Type B pancreatic cell (in vitro differentiated cells): ENCODE data around the gene PHACTR1. TPM values are rescaled to one million over a fixed set of nuclear protein-coding genes. Genes with fewer than 3 reads are reported as not detected.
A peak's percentile ranks its signal among the peaks of the same experiment; 100 is the strongest.

Source experiments
- DNase-seq: peaks from one replicate; pipeline ENCODE4 v3.0.0; 2021; ENCODE audit warnings: mixed read lengths; ENCODE audit not compliant: unreplicated experiment; ENCODE audit errors: extremely low spot score
- H3K27ac Mint-ChIP-seq: 2 replicates; pipeline ENCODE4 v1.8.0; 2021; ENCODE audit warnings: mild to moderate bottlenecking, mixed read lengths
- H3K27me3 Mint-ChIP-seq: 2 replicates; pipeline ENCODE4 v1.8.0; 2021; ENCODE audit warnings: mixed read lengths
- H3K36me3 Mint-ChIP-seq: 2 replicates; pipeline ENCODE4 v1.8.0; 2021; ENCODE audit warnings: mixed read lengths
- H3K4me1 Mint-ChIP-seq: one replicate; pipeline ENCODE4 v1.8.0; 2021; ENCODE audit warnings: mixed read lengths; ENCODE audit not compliant: unreplicated experiment
- H3K4me3 Mint-ChIP-seq: 2 replicates; pipeline ENCODE4 v1.8.0; 2021; ENCODE audit warnings: mild to moderate bottlenecking, mixed read lengths
- H3K9me3 Mint-ChIP-seq: 2 replicates; pipeline ENCODE4 v1.8.0; 2021; ENCODE audit warnings: mixed read lengths
- CTCF ChIP-seq: fragments of 200-600 bp; sonication (generic); conservative IDR thresholded peaks from 2 replicates; pipeline ENCODE4 v1.5.0; 2021; ENCODE audit warnings: antibody characterized with exemption, mild to moderate bottlenecking
- total RNA-seq: library from RNA; stranded (reverse); gene quantifications from 2 replicates; pipeline ENCODE4 v1.2.1, GENCODE V29; 2021; ENCODE audit warnings: low replicate concordance

The PHACTR1 gene
- total RNA-seq, 1 donor from 2014 or later, result 12.3 TPM

- H3K27ac Mint-ChIP-seq, result peak overlapping the region; percentile 82
- peaks cover 11% of the 10 kb centered on the region for H3K4me1 Mint-ChIP-seq
- no peak for DNase-seq
- TF ChIP-seq CTCF, result no peak
- H3K36me3 Mint-ChIP-seq, result no peaks in the 10 kb centered on the region
- peak overlapping the region; percentile 16 for H3K4me3 Mint-ChIP-seq
- H3K27me3 Mint-ChIP-seq, result no peaks in the 10 kb centered on the region
- H3K9me3 Mint-ChIP-seq, result peaks cover 10% of the 10 kb centered on the region
These were observed 328.3 kb downstream of the PHACTR1 start for GRCh38 chr6:13044896-13045295.

DNA sequence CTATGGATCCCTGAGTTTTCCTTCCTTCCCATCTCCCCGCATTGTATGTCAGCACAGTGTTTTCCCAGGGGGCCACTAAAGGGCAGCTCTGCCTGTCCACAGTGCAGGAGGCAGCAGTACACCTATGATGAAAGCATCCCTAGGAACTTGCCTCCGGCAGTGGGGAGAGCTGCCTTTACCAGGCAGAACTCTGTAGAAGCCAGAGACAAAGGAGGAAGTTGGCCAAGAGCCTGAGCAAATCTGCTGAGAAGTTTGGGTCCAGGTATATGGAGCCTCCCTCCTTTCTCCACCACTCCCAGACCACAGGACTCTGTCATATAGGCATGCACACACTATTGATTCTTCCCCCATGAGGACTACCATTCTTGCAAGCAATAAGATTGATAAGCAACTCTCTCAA is 329.1 kb downstream of the PHACTR1 start:
- Mint-ChIP-seq H3K9me3 (peaks cover 10% of the 10 kb centered on the region), H3K27me3 (no peaks in the 10 kb centered on the region), H3K4me3 (no peak overlapping the region), H3K27ac (no peak overlapping the region), H3K4me1 (peaks cover 11% of the 10 kb centered on the region), H3K36me3 (no peaks in the 10 kb centered on the region)
- TF ChIP-seq CTCF, result no peak
- DNase-seq, result no peak

- peaks cover 11% of the 10 kb centered on the region for H3K4me1 Mint-ChIP-seq
- TF ChIP-seq CTCF, result no peak
- H3K36me3 Mint-ChIP-seq, result no peaks in the 10 kb centered on the region
- DNase-seq, result no peak
- no peaks in the 10 kb centered on the region for H3K27me3 Mint-ChIP-seq
- H3K4me3 Mint-ChIP-seq, result no peak overlapping the region
- no peak overlapping the region for H3K27ac Mint-ChIP-seq
- peaks cover 9% of the 10 kb centered on the region for H3K9me3 Mint-ChIP-seq
These were observed 329.5 kb downstream of the PHACTR1 start for GRCh38 chr6:13046084-13046483.

- TF ChIP-seq CTCF, result no peak
- peaks cover 4% of the 10 kb centered on the region for H3K27me3 Mint-ChIP-seq
- no peaks in the 10 kb centered on the region for H3K36me3 Mint-ChIP-seq
- H3K27ac Mint-ChIP-seq, result no peak overlapping the region
- H3K4me3 Mint-ChIP-seq, result no peak overlapping the region
- DNase-seq, result no peak
- peaks cover 6% of the 10 kb centered on the region for H3K4me1 Mint-ChIP-seq
- peaks cover 4% of the 10 kb centered on the region for H3K9me3 Mint-ChIP-seq
These were observed 331.5 kb downstream of the PHACTR1 start for GRCh38 chr6:13048113-13048512.

DNA sequence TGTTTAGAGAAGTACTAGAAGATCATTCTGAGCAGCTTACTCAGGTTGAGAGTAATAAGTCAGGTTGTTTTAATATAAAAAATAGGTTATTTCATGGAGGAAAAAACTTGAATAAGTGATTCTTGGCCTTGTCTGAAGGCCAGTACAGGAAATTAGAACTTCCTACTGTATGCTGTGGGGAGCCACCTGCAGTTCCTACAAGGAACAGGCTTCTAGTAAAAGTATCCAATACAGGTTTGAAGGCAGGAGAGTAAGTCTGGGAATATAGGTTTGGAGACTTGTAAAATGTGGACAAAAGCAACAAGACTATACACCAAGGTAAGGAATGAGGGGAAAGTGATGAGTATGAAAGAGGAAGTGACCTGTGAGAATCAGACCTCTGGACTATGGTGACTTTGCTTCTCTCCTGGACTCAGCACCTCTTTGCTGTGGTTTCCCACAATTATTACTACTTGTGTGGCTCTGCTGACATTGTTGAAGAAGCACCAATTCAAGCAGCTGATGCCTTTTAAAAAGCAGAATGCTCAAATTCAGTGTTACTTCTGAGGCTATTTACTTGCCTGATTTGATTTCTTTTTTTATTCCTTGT is 333.2 kb downstream of the PHACTR1 start:
- H3K4me1 Mint-ChIP-seq, result peaks cover 6% of the 10 kb centered on the region
- H3K4me3 Mint-ChIP-seq, result no peak overlapping the region
- H3K27me3 Mint-ChIP-seq, result peaks cover 4% of the 10 kb centered on the region
- DNase-seq, result no peak
- peaks cover 4% of the 10 kb centered on the region for H3K9me3 Mint-ChIP-seq
- TF ChIP-seq CTCF, result no peak
- H3K36me3 Mint-ChIP-seq, result no peaks in the 10 kb centered on the region
- no peak overlapping the region for H3K27ac Mint-ChIP-seq
